ENCODE results near the gene DNAH14.
"Not testable (repeated sequence)": the region's sequence is repeated elsewhere in the genome, so short reads cannot be mapped to it uniquely, and the experiment has no call there.

The DNAH14 gene

GRCh38 chr1:225360119-225360518 is 430.6 kb downstream of the DNAH14 start:
- DNase-seq, result no peak

GRCh38 chr1:225361176-225361575 is 431.7 kb downstream of the DNAH14 start:
- DNase-seq, result no peak

- no peak for DNase-seq
Measured at GRCh38 chr1:225362805-225363204, 433.3 kb downstream of the DNAH14 start.

GRCh38 chr1:225364439-225364838 is 435.0 kb downstream of the DNAH14 start:
- DNase-seq, result no peak

- no peak for DNase-seq
Measured at GRCh38 chr1:225366018-225366417, 436.5 kb downstream of the DNAH14 start.

GRCh38 chr1:225366552-225366951 is 437.1 kb downstream of the DNAH14 start:
- DNase-seq, result no peak

- no peak for DNase-seq
Measured at GRCh38 chr1:225368036-225368552, 438.6 kb downstream of the DNAH14 start.

GRCh38 chr1:225371366-225372010 is 442.0 kb downstream of the DNAH14 start:
- DNase-seq, result no peak

GRCh38 chr1:225373155-225373554 is 443.7 kb downstream of the DNAH14 start:
- DNase-seq, result no peak

GRCh38 chr1:225374996-225375395 is 445.5 kb downstream of the DNAH14 start:
- DNase-seq, result no peak

GRCh38 chr1:225378880-225379279 is 449.4 kb downstream of the DNAH14 start:
- no peak for DNase-seq

- DNase-seq, result no peak
Measured at GRCh38 chr1:225380691-225381090, 451.2 kb downstream of the DNAH14 start.

- DNase-seq, result not testable (repeated sequence)
Measured at GRCh38 chr1:225386860-225387259, 457.4 kb downstream of the DNAH14 start.

GRCh38 chr1:225388372-225388771 is 458.9 kb downstream of the DNAH14 start:
- DNase-seq, result no peak

- DNase-seq, result no peak
Measured at GRCh38 chr1:225389843-225390242, 460.4 kb downstream of the DNAH14 start.

- no peak for DNase-seq
Measured at GRCh38 chr1:225396357-225396756, 466.9 kb downstream of the DNAH14 start.

- no peak for DNase-seq
Measured at GRCh38 chr1:225400968-225401367, 471.5 kb downstream of the DNAH14 start.

- DNase-seq, result no peak
Measured at GRCh38 chr1:225406976-225407725, 477.7 kb downstream of the DNAH14 start.

GRCh38 chr1:225407755-225408154 is 478.3 kb downstream of the DNAH14 start:
- DNase-seq, result no peak

GRCh38 chr1:225408249-225408648 is 478.8 kb downstream of the DNAH14 start:
- no peak for DNase-seq

GRCh38 chr1:225409051-225409450 is 479.6 kb downstream of the DNAH14 start:
- no peak for DNase-seq

- DNase-seq, result no peak
Measured at GRCh38 chr1:225410036-225410435, 480.6 kb downstream of the DNAH14 start.

GRCh38 chr1:225412321-225412720 is 482.8 kb downstream of the DNAH14 start:
- DNase-seq, result no peak

- DNase-seq, result no peak
Measured at GRCh38 chr1:225412803-225413351, 483.4 kb downstream of the DNAH14 start.
